ENCODE results near the gene TNXB.
A peak's percentile ranks its signal among the peaks of the same experiment; 100 is the strongest.

DNA sequence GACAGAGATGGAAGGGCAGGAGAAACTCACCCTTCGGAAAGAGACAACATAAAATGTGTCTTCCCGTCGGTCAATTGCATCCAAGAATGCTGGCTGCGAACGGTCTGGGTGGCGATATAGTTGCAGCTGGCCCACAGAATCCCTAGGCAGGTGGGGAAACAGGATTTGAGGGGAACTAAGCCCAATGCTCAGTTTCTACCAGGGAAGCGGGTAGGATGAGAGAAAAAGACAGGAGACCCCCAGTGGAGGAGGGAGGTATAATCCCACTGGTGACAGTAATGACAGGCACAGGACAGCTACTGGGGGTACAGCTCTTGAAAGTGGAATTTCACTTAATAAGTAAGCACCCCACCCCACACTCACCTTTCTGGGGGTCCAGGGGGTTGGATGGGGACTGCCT, 7.5 kb upstream of the TNXB start:
- TF ChIP-seq, protein P1, sequence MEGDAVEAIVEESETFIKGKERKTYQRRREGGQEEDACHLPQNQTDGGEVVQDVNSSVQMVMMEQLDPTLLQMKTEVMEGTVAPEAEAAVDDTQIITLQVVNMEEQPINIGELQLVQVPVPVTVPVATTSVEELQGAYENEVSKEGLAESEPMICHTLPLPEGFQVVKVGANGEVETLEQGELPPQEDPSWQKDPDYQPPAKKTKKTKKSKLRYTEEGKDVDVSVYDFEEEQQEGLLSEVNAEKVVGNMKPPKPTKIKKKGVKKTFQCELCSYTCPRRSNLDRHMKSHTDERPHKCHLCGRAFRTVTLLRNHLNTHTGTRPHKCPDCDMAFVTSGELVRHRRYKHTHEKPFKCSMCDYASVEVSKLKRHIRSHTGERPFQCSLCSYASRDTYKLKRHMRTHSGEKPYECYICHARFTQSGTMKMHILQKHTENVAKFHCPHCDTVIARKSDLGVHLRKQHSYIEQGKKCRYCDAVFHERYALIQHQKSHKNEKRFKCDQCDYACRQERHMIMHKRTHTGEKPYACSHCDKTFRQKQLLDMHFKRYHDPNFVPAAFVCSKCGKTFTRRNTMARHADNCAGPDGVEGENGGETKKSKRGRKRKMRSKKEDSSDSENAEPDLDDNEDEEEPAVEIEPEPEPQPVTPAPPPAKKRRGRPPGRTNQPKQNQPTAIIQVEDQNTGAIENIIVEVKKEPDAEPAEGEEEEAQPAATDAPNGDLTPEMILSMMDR (IDR thresholded peaks at IDR 0.05), result peak; percentile 8 to 43 (median 23)
- no peak for TF ChIP-seq POLR2A (IDR thresholded peaks at IDR 0.05)
